ENCODE data around the gene CAPN10.

The CAPN10 gene

DNA sequence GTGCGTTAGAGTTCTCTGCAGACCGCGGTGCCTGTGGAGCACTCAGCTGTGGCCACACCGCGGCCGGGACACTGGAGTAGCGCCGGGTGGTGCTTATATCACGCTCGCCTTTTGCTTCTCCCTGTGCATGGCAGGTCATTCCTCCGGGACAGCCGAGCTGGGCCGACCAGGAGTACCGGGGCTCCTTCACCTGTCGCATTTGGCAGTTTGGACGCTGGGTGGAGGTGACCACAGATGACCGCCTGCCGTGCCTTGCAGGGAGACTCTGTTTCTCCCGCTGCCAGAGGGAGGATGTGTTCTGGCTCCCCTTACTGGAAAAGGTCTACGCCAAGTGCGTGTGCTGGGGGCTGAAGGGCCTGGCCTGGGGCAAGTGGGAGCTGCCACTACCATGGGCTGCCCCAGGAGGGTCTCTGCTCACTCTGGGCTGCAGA, 4.2 kb downstream of the CAPN10 start:
- no peak for DNase-seq

DNA sequence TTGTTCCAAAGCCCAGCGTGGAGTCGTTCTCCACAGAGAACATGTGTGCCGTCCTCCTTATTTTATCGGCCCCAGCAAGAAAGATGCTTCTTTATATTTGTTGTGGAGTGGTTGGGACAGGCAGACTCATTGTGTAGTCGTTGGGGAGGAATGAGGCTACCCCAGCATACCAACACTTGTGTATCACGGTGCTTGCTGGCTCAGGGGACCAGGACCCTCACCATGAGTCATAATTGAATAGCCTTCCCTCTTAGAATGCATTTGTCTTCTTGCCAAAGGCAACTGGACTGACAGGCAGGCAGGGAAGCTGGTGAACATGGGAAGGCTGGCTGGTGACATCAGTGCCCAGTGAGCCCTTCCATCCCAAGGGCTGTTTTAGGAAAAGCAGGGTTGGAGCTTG, 4.7 kb downstream of the CAPN10 start:
- DNase-seq = no peak

DNA sequence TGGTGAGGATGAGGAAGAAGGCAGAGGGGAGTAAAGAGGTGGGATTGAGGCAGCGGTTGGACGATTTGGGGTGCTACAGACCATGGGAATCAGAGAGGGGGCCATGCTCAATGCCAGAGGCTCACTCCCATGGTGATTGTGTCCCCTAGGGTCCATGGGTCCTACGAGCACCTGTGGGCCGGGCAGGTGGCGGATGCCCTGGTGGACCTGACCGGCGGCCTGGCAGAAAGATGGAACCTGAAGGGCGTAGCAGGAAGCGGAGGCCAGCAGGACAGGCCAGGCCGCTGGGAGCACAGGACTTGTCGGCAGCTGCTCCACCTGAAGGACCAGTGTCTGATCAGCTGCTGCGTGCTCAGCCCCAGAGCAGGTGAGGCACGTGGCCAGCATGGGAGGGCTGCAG, 5.2 kb downstream of the CAPN10 start:
- no peak for DNase-seq

DNA sequence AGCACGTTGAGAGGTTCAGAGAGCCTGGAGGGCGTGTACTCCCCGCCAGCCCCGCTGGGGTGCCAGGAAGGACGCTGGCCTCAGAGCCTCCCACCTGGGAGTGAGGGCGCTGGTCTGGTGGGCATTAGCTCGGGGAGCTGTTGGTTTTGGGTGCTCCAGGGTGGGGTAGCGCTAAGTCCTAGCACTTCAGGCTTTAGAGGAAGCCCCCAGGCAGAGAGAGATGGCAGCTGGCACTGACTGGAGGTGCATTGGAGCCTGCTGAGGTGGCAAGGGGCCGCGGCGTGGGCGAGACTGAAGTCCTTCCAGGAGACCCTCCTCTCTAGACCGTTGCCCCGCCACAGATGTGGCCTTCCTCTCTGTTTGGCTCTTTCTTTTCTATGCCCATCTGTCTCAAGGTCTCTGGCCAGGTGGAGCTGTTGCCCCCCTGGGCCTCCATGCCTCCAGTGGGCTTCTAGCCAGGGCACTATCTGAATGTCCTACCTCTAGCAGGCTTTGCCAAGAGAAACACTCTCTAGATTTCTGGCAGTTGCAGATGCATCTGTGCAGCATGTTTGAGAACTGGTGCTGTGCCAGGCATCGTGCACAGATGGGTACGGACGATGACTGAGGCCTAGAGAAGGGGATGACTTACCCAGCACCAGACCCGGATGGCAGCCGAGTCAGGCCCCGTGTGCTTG, 6.6 kb downstream of the CAPN10 start:
- DNase-seq = no peak

DNA sequence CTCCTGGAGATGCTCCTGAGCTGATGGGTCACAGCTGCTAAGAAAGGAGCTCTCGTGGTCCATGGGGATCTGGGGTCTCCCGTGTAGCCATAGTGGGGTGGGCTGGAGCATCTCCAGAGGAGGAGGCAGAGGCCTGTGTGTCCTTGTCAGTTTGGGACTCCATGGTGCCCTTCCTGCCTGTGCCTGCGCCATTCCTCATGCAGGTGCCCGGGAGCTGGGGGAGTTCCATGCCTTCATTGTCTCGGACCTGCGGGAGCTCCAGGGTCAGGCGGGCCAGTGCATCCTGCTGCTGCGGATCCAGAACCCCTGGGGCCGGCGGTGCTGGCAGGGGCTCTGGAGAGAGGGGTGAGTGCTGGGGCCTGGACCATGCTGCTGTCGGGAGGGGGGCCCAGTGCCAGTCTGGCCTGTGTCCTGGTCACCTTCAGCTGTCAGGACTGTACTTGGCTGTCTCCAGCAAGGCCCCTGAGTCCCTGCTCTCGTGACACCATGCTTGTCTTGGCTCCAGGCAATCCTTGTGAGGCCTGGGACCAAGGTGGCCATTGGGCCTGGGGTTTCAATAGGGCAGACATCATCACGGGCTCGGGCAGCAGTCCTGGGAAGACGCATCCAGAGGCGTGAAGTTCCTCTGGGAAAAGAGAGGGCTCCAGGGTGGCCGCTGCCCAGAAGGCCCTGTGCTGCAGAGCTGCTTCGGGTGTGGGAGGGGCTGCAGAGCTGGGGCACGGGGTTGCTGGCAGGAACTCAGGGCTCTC, 7.3 kb downstream of the CAPN10 start:
- DNase-seq = no peak

DNA sequence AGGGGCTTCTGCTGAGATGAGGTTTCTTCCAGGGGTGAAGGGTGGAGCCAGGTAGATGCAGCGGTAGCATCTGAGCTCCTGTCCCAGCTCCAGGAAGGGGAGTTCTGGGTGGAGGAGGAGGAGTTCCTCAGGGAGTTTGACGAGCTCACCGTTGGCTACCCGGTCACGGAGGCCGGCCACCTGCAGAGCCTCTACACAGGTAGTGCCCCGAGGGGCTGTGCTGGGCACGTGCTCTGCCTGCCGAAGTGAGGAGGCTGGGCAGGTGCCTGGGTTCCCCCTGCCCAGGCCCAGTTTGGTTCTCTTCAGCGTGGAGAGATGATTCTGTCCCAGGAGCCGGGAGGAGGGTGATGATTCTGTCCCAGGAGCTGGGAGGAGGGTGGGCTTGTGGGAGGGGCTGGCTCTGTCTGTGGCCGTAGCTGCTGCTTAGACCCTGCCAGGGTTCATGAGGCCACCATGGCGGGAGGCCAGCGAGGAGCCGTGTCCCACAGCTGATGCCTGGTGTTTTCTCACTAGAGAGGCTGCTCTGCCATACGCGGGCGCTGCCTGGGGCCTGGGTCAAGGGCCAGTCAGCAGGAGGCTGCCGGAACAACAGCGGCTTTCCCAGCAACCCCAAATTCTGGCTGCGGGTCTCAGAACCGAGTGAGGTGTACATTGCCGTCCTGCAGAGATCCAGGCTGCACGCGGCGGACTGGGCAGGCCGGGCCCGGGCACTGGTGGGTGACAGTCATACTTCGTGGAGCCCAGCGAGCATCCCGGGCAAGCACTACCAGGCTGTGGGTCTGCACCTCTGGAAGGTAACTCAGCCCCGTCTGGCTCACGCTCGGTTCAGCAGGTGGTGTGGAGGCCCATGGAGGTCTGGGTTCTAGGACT, 8.2 kb downstream of the CAPN10 start:
- no peak for DNase-seq

DNA sequence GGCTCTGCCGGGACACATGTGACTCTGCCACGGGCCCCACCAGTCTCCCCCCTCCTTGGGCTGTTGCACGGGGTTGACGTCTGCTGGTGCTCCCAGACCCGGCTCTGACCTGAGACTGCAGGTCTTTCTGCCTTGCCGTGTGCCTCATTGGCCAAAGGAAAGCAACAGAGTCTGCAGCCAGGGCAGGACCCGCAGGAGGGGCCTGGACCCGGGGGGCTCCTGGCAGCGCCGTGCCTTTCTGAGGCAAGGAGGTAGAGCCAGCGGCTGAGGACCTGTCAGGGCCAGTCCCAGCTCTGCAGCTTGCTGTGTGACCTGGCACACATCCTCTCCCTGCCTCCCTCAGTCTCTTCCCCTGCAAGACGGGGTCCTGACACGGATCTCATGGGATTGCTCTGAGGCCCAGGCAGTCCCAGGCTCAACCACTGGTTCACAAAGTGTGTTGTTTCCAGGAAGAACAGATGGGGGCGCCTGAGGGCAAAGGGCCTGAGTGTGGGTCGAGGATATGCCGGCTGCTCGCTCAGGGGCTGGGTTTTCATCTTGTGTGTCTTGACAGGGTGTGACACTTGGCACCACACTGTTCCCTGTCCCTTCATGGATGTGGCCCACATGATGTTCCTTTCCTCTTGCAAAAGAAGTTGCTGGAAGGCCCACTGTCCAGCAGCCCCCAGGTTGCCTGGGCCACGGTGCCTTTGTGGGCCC, 9.0 kb downstream of the CAPN10 start:
- peak; percentile 24 to 51 for DNase-seq

DNA sequence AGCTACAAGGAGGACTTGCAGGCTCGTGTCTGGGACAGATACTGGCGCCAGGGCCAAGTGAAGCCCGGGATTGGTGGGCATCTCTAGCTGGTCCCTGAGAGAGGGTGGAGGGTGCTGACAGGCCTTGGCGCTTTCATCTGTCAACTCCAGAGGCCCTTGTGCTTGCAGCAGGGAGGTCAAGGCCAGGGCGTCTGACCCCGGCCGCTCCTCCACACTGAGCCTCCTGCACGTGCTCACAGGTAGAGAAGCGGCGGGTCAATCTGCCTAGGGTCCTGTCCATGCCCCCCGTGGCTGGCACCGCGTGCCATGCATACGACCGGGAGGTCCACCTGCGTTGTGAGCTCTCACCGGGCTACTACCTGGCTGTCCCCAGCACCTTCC, 9.5 kb downstream of the CAPN10 start:
- no peak for DNase-seq

DNA sequence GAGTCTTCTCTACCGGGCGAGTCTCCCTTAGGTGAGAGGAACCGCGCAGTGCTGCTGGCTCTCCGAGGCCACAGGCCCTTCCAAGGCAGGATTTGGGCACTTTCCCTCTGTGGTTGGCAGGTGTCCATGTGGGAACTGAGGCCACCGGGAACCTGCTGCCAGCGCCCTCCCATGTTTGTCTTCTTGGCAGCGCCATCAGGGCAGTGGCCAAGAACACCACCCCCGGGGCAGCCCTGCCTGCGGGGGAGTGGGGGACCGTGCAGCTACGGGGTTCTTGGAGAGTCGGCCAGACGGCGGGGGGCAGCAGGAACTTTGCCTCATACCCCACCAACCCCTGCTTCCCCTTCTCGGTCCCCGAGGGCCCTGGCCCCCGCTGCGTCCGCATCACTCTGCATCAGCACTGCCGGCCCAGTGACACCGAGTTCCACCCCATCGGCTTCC, 10.0 kb downstream of the CAPN10 start:
- DNase-seq = no peak

DNA sequence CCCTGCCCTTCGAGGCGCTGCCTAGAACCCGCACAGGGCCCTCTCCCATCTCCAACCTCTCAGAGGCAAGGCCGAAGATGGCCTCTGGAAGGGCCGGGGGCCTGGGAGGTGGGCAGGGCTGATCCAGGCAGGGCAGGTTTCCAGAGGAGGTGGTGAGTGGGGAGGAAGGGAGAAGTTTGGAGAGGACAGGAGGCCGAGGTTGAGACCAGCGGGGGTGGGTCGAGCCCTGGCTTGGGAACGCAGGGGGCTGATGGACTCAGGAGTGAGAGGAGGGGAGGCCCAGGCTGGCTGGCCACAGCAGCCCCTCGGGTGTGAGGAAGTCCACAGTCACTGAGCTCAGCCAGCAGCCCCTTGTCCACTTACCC, 10.5 kb downstream of the CAPN10 start:
- no peak for DNase-seq

DNA sequence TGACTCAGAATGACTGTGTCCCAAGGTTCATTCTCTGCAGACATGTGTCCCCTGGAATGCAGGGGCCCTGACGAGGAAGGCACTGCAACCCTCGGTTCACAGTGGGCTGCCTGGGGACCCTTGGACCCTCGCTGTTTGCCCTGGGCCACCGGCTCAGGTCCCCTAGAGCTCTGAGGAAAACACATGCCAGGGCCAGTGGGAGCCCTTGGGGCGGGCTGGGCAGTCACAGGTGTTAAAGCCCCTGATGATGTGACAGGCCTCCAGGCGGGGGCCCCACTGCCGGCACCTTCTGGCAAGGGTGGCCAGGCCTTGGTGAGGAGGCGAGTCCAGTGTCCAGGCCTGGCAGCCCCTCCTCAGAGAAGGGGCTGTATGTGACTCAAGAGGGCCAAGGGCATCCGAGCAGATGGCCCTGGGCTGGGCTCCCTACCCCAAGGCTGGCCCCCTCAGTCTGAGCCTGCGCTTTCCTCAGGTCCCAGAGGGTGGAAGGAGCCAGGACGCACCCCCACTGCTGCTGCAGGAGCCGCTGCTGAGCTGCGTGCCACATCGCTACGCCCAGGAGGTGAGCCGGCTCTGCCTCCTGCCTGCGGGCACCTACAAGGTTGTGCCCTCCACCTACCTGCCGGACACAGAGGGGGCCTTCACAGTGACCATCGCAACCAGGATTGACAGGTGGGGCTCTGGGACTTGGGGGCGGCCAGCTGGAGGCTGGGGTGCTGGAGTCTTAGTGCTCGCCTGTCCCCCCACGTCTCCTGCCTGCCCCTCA, 11.1 kb downstream of the CAPN10 start:
- DNase-seq = no peak

DNA sequence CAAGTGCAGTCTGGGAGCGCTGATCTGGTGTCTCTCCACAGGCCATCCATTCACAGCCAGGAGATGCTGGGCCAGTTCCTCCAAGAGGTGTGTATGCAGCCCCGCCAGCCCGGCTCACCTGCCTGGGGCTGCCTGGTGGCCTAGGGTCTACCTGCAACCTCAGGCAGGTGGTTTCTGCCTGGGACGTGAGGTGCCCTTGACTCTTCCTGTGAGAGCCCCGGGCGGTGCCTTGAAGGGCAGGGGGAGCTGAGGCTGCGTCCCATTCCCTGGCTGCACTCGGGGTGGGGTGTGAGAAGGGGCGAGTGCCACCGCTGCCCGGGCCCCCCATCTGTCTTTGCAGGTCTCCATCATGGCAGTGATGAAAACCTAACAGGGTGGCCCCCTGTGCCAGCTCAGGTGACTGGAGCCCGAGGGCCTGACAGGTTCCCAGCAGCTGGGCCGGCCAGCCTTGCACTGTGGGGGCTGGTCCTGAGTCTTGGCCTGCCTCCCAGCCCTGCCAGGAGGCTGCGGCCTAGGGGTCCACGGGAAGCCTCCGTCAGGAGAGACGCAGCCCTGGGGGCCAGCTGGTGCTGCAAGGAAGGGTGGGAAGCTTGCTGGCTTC, 11.9 kb downstream of the CAPN10 start:
- no peak for DNase-seq

DNA sequence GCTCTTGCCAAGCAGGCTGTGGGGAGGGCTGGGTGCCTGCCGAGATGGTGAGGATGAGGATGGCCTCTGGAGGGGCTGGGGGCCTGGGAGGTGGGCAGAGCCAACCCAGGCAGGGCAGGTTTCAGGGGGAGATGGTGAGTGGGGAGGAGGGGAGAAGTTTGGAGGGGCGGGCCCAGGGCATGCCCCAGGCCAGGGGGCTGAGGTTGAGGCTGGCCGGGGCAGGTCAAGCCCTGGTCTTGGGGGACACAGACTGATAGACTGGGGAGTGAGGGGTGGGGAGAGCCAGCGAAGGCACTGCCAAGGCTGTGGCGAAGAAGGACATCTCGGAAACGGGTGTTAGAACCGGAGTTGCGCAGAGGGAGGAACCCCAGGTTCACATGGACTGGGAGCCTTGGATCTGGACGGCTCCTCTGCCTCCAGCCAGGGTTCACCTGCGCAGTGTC, 12.6 kb downstream of the CAPN10 start:
- DNase-seq = no peak

DNA sequence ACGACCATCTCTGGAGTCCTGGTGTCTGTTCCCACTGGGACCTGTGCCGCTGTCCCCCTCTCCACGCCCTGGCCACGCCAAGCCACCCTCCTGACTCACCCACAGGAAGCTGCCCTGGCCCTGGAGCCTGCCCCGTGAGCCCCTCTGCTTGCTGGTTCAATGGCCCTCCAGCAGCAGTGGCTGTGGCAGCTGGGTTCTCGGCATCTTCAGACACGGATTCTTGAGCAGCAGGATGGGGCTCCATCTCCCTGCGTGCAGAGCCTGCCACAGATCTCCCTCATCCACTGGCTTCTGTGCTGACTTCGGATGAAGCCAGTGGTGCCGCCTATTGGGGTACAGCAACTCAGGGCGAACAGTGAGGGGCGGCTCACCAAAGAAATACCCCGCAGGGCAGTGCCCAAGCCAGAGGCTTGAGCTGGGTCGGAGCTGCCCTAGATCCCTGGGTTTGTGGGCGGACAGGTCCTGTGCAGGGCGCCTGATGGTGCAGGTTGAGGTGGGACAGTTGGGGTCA, 14.0 kb downstream of the CAPN10 start:
- no peak for DNase-seq

DNA sequence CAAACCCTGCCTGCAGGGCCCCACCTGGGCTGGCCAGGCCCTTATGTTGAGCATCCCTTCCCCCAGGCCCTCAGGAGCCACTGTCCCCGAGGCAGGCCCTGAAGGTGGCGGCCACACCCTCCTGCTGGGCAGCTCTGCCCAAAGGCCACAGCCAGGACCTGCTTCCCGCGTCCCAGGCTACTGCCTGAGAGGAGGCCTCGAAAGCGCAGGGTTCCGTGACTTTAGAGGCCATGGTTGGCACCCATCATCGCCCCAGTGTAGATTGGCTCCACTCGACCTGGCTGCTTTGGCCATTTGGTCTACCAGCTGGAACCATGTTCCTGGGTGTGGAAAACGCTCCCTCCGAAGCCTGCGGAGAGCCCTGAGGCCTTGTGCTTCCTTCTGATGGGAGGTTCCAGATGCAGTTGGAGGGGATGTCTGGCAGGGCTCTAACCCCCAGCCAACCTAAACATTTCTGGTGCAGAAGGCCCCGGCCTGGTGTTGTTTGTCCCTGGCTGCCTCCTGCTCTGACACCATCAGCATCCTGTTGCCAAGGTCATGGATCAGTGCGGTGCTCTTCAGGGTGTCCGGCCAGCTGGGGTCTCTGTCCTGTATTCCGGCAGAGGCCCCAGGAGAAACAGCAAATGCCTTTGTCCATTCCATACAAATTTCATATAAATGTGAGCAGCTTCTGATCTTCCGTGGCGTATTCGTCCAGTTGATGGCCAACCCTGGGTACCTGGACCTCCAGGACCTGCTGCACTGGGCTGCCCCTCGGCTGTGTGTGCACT, 14.7 kb downstream of the CAPN10 start:
- DNase-seq = no peak

DNA sequence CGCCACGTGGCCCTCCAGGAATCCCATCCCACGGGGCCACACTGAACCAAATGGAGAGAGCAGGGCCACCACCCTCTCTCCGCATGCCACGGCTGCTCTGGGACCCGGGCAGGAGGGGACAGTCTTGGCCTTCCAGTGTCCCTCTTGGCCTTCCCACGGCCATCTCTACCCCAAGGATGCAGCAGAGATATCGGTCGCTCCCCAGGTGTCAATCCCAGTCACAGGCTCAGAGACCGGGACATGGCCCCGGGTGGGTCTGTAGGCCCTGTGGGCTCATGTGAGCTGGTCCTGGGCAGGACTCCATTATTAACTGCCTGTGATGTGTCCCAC, 15.3 kb downstream of the CAPN10 start:
- DNase-seq = no peak

DNA sequence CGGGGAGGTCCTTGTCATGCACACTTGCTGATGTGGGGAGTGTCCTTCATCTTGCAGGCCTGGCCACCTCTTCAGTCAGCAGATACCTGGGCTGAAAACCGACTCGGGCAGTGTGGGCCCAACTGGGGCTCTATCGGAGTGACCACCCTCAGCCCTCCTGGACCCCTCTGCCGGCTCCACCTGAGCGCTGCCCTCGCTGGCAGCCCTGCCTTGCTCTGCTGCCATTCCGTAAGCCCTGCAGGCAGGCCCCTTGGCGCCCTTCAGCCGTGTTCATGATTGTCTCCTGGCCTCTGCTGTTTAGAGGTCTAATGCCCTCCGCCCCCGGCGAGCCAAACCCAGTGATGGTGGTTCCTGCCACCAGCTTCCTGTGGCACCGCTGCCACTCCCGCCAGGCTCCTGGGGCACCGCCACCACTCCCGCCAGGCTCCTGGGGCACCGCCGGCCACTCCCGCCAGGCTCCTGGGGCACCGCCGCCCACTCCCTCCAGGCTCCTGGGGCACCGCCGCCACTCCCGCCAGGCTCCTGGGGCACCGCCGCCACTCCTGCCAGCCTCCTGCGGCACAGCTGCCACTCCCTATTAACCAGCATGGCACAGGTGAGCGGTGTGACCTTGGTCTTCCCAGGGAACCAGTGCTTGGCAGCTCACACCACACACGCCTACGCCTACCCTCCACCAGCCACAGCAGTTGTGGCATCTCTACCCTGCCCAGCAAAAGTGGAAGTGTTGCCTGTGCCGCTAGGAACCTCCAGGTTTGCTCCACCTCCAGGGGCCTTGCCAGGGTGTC, 15.9 kb downstream of the CAPN10 start:
- DNase-seq = no peak

DNA sequence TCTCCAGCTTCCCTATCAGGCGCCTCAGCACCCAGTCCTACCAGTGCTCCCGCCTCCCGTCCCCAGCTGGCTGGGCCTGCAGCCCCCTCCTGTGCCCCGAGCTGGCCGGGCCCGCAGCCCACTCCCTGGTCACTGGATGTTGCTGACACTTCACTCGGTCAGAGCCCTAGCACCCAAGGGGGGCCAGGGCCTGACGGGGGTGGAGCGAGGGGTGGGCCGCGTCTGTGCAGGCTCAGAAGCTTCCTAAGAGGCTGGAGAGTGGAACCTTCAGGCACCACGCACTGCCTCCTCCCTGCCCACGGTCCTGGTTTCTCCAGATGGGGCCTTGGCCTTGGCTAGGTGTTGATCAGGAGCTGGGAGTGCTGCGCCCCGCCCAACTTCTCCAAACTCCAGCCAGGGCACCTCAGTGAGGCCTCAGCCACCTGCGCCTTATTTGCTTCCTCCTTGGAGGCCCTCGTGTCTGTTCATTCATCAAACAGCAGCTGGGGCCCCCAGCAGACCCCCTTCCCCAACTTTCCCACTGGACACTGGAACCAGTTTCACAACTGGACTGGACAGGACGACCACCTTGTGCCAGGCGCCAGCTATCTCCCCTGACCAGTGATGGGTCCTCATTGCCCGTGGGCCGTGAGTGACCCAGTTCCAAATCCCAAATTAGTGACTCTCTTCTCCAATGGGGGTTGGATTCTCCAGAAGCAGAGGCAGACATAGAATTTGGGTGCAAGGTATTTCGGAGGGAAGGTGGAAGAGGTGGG, 16.7 kb downstream of the CAPN10 start:
- DNase-seq = no peak

DNA sequence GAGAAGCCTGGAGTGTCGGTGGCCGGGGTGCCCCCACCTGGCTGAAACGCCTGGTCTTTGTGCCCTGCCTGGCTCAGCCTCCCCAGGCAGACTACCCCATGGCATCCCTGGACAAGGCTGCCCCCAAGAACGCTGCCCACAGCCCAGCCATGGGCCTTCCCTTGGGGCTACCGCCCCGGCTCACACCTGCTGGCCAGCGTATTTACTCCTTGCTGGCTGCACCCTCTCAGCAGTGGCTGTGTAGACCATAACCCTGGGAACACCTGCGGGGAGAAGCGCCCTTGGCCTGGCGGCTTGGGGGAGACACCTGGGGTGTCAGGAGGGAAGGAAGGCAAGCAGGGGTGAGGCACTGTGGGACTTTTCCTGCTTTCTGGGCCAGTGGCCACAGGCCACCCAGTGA, 17.3 kb downstream of the CAPN10 start:
- no peak for DNase-seq

Data from NCI-H526 (cell line).